Astrocyte of the spinal cord (primary cell): Measurements from ENCODE around the gene PIK3C2G.

Source experiments
- DNase-seq: peaks from one replicate; pipeline ENCODE4 v3.0.0; 2011; ENCODE audit warnings: low read depth, low spot score
- H3K4me3 ChIP-seq: 2 replicates; pipeline ENCODE4 v1.5.1; 2011; ENCODE audit warnings: low read depth, mild to moderate bottlenecking, low read length, moderate library complexity
- CTCF ChIP-seq: IDR thresholded peaks from 2 replicates; pipeline ENCODE4 v1.5.1; 2012; ENCODE audit warnings: low read depth, mild to moderate bottlenecking, low read length, inconsistent platforms
- in situ Hi-C: cut with HindIII; loops from 2 replicates; pipeline ENCODE4 v1.10.0; 2017; ENCODE audit warnings: low sequenced_read_pairs

The PIK3C2G gene

DNA sequence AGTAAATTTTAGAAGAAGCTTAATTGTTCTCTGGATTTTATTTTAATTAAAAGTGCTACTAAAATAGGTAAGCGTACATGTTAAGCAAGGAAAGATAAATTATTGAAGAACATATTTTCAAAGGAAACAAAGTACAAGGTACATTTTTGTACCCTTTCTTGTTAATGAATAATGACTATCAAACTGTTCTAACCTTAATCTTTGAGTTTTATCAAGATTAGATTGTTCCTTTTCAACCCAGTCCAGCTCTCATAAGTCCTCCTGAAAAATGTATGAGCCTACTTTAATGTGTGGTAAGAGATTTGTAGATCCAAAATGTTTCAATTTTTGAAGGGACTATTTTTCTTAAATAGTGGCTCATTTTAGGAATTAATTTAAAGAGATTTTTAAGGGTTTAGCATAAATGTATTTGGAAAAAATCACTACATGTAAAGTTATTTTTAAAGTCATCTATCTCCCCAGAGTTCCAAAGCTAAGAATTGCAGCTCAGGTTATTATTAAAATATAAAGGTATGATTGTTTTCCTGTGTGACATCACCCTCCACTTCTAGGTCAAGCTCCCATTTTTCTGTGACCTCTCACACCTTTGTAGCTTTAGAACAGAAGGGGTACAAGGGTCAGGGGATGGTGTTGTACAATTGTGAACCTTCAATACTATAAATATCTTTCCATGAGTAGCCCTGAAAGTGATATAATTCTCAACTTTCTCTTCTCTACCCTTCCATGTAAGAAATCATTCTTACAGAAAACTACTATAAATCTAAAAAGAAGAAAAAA lies 1.2 kb upstream of the PIK3C2G start:
- no peak for TF ChIP-seq CTCF
- no peak overlapping the region for H3K4me3 ChIP-seq
- no peak for DNase-seq
- in situ Hi-C loops, result no loop called here

DNA sequence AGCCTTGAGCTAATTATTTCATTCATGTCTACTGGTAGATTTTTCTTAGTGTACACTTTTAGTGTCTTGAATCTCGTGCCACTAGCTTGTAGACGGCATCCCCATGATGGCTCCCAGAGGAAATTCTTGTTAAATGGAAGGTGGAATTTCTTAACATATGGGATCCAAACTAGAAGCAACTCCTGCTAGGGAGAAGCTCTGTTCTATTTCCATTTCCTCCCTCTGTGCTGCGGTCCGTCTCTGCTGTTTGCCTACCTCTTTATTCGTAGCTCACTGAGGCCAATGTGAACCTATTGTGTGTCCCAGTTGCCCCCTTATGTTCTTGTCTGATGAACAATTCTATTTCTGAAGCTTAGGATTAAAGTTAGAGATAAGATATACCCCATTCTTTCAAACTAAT lies 588 bp downstream of the PIK3C2G start:
- no peak overlapping the region for H3K4me3 ChIP-seq
- no peak for DNase-seq
- in situ Hi-C loops, result no loop called here
- no peak for TF ChIP-seq CTCF

- no peak overlapping the region for H3K4me3 ChIP-seq
- TF ChIP-seq CTCF, result no peak
Observed at GRCh38 chr12:18262514-18262913, 1.2 kb downstream of the PIK3C2G start.

GRCh38 chr12:18264581-18265075 lies 3.3 kb downstream of the PIK3C2G start:
- TF ChIP-seq CTCF, result no peak
- no peak overlapping the region for H3K4me3 ChIP-seq
- in situ Hi-C loops, result no loop called here
- DNase-seq, result no peak

More at GRCh38 chr12:18262514-18262913, 1.2 kb downstream of the PIK3C2G start:
- no peak for DNase-seq
- in situ Hi-C loops, result no loop called here

GRCh38 chr12:18267427-18268099 lies 6.2 kb downstream of the PIK3C2G start:
- H3K4me3 ChIP-seq, result no peak overlapping the region
- in situ Hi-C loops, result no loop called here
- DNase-seq, result no peak
- TF ChIP-seq CTCF, result no peak

DNA sequence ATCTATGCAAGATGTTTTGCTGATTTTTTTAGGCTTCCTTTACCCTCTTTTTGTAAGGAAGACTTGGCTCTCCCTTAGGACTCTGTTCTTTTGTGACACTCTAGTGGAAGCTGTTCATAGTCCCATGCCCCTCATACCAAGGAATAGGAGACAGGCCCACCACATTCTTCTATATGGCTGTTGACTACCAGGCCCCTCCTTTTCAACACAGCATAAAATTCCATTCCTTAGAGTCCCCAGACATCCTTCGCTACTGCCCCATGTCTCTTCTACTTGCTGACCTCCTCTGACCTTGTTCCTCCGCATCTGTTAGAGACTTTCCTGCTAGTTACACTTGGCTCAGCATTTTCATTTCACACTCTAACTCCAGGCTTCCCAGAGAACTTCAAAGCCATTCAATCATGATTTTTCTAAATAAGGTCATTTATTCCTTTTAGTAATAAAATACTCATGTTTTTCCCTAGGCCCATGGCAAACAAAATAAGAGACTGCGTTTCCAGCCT lies 9.7 kb downstream of the PIK3C2G start:
- no peak for DNase-seq
- in situ Hi-C loops, result no loop called here
- no peak for TF ChIP-seq CTCF
- no peak overlapping the region for H3K4me3 ChIP-seq
